HG03066 (cell line): Measurements from ENCODE around the gene PRDM11.

Experiments used
- ATAC-seq: cut with Tn5 transposase; IDR thresholded peaks from one replicate; pipeline ENCODE4 v1.9.1; 2021; ENCODE audit warnings: low read depth; ENCODE audit not compliant: unreplicated experiment

PRDM11 gene

GRCh38 chr11:45156741-45157140 is 10.3 kb downstream of the PRDM11 start:
- ATAC-seq: no peak

DNA sequence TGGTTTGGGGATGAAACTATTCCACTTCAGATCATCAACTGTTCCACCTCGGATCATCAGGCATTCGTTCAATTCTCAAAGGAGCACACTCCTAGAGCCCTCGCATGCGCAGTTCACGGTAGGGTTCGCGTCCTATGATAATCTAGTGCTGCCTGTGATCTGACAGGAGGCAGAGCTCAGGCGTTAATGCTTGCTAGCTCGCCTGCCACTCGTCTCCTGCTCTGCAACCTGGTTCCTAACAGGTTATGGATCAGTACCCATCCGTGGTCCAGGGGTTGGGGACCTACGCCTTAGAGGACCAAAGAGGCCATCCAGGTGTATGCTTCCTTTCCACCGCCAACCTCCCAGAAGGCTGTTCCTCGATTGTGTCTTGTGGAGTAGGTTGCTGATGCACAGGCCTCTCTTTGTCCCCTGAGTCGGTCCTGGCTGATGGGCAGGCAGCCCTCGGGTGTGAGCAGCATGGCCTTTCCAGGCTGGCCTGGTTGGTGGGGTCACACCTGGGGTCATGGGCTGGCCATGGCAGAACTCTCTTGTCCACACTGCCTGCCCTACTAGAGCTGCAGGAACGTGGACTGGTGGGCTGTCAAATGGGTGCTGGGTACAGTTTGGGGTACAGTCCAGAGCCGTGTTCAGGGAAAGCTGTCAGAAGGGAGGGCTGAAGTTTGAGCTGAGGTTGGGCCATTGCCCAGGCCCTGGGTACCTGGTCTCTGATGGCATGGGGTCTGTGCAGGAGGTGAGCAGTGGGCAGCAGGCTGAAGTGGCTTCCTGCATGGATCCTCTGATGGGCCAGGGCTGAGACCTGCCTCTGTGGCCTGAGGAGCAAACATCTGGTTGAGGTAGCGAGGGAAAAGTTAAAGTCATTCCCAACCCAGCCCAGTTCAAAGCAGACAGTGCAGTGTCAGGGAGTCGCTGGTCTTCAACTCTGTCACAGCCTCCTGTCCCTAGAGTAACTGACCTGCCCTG is 11.1 kb downstream of the PRDM11 start:
- no peak for ATAC-seq

GRCh38 chr11:45158210-45158731 is 11.8 kb downstream of the PRDM11 start:
- ATAC-seq: no peak

- ATAC-seq: no peak
These were observed 12.6 kb downstream of the PRDM11 start for GRCh38 chr11:45158891-45159605.

DNA sequence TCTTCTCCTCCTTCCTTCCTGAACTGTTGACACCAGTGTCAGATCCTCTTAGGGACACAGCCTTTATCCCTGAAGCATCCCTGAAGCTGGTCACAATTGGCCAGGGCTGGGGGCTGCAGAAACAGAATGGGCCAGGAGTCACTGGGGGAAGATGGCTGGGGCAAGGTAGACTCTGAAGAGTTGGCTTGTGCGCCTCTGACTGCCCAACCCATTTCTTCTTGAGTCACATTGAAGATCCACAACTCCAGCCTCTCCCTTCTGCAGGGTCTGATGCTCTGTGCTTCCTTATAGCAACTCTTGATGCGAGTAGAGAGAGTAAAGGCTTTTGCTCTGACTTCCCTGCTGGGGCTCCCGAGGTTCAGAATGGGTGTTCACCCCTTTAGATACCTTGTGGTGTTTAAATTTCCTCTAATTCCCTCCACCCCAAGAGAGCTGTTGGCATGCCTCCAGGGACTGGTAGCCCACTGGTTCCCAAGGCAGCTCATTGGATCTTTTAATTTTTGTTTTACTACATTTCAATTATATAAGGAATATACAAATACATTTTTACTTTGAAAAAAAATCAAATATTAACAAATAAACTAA is 13.4 kb downstream of the PRDM11 start:
- ATAC-seq: no peak

GRCh38 chr11:45161252-45162063 is 15.0 kb downstream of the PRDM11 start:
- no peak for ATAC-seq

- no peak for ATAC-seq
These were observed 15.6 kb downstream of the PRDM11 start for GRCh38 chr11:45162064-45162375.

DNA sequence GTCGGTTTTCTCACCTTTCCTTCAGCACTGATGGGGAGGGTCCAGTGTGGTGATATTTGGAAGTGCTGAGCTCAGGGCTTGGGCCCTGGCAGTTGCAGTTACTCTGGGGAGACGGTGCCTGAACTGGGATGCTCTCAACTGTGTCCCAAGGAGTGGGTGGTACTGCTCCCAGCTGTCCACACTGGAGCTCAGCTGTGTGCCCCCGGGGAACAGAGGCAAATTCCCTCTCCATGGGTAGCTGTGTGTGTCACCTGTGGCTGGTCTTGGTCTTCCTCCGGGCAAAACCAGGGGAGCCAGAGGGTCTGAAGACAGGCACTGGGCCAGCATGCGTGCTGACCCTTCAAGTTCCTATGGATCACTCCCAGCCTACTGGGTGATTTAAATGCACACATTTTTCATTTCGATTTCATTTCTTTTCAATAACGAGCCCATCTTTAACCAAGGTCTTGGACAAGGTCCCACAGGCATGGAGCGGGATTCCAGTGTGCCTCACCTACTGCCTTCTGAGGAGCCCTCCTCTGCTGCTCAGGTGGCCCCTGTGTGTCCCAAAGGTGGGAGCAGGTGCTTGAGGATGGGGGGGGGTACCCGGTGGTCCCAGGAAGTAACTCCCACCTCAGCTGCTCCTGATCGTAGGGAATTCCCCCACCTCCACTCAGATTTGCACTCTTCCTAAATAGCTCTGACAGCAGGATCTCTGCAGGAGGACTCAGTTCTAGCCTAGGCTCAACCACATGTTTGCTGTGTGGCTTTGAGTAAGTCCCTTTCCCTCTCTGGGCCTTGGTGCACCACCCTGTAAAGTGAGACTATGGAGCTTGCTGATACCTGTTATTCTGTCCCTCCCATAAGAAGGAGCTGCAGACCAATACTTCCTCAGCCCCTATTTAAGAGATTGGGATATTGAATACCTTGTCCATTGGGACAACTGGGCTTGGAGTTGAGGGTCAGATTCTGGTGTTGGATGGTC is 16.8 kb downstream of the PRDM11 start:
- ATAC-seq: no peak

- ATAC-seq: no peak
These were observed 17.6 kb downstream of the PRDM11 start for GRCh38 chr11:45163956-45164575.

DNA sequence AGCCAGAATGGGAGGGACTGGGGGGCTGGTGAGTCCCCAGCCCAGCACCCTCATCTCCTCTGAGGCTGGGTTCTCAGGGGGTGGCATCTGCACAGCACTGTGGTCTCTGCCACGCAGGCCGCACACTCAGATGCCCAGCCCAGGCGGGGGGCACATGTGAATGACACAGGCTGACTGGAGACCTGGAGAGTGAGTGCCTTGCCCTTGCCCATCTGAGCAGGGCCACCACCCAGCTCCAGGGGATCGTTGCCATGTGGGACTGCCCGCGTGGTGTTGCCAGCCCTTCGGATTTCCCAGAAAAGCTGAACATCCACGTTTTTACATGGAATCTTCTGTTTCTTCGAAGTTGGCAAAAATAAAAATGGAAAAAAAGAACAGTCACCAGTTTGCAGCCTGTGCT is 18.9 kb downstream of the PRDM11 start:
- ATAC-seq: no peak

GRCh38 chr11:45165806-45166603 is 19.6 kb downstream of the PRDM11 start:
- no peak for ATAC-seq

- no peak for ATAC-seq
These were observed 20.1 kb downstream of the PRDM11 start for GRCh38 chr11:45166604-45166897.

DNA sequence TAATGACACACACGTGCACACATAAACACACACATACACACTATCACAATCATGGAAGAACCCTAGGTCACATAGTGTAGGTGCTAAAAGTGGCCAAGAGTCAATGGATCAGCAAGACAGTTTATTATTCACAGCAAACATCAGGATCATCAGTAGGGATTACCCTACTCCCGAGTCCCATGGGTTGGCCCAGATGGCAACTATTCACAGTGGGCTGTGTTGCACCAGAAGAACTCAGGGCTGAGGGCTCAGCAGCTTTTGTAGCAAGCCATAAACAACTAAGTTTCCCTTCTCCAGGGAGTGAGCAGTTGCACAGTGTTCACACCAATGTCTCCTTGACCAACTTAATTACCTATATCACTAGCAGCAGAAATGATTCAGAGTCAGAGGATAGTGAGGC is 20.8 kb downstream of the PRDM11 start:
- no peak for ATAC-seq

DNA sequence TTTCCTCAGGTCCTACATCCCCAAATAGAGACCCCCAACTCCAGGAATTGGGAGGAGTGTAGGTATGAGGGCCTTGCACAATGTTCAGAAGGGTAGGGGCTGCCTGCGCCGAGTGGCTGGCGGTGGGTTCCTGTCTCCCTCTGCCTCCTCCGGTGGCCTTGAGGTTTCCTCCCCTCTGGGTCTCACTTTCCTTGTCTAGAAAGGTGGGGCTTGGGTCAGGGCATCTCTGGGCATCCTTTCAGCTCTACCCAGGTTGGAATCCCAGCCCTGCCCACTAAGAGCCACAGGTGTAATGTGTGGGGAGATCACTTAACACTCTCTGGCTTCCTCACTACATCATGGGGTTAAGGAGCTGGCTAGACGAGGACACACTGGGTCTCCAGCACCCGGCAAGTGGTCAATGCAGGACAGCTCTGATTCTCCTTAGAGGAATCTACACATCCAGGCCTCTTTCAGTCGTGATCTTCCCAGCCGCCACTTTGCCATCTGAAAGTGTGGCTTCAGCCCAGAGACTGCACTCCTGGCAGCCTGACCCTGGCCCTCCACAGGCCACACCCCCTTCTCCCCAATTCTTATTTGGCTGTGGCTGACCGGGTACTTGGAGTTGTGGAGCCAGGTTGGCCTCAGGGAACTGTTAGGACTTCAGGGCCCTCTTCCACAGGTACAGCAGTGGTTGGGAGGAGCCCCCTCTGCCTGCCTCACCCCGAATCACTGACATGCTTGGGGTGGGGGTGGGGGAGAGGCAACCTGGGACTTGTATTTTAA is 22.1 kb downstream of the PRDM11 start:
- no peak for ATAC-seq

- ATAC-seq: no peak
These were observed 23.1 kb downstream of the PRDM11 start for GRCh38 chr11:45169310-45170072.

DNA sequence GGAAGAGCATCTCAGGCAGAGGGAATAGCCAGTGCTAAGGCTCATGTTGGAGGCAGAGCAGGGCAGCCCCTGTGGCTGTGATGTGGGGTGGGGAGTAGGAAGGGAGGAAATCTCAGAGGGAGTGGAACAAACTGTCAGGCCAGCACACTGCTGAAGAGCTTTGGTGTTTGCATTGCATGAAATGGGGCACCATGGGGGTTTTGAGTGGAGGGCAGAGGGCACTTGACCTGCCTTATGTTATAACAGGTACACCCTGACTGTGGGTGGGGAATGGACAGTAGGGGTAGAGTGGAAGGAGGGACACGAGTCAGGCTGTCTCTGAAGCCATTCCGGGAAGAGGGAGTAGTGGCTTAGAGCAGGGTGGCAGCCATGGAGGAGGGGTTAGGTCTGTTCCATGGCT is 24.0 kb downstream of the PRDM11 start:
- no peak for ATAC-seq

- no peak for ATAC-seq
These were observed 25.1 kb downstream of the PRDM11 start for GRCh38 chr11:45171550-45171949.
